ENCODE data around the gene CUX1. TPM values are rescaled to one million over a fixed set of nuclear protein-coding genes. Genes with fewer than 3 reads are reported as not detected.

The CUX1 gene
- total and polyA plus RNA-seq, 4 donors, result 40.5 to 138 (median 69.1) TPM

DNA sequence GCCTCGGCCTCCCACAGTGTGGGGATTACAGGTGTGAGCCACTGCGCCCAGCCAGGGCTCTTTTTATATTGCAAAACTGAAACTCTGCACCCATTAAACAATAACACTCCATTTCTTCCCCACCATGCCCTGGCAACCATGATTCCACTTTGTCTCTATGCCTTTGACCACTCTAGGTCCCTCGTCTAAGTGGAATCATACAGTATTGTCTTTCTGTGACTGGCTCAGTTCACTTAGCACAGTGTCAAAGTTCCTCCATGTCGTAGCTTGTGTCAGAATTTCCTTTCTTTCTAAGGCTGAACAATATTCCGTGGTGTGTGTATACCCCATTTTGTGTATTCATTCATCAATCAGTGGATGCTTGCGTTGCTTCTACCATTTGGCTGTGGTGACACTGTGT is 46.2 kb downstream of the CUX1 start:
- WGBS, 2 donors, result 95 to 96% methylated on average over 6 of the region's 6 CpGs
- Histone ChIP-seq H3K9me3 (ENCODE audit: control insufficient read depth in 4 of 4, insufficient read depth in 3 of 4, low read length in 3 of 4) (no peaks in the 10 kb centered on the region), H3K9ac (ENCODE audit: insufficient read depth in 1 of 2, low read length in 2 of 2) (no peak overlapping the region), H3K4me3 (no peak overlapping the region), H3K27me3 (ENCODE audit: control insufficient read depth in 3 of 3, insufficient read depth in 3 of 3, low read length in 2 of 3) (no peaks in the 10 kb centered on the region), H3K4me1 (ENCODE audit: control insufficient read depth in 5 of 5, insufficient read depth in 5 of 5, low read length in 5 of 5) (peaks cover 4 to 23% (median 21%) of the 10 kb centered on the region in 5 donors), H3K27ac (ENCODE audit: low read depth in 1 of 2, low read length in 1 of 2) (no peak overlapping the region), H3K36me3 (ENCODE audit: control insufficient read depth in 4 of 4, insufficient read depth in 4 of 4, low read length in 4 of 4) (no peaks in the 10 kb centered on the region)
- ATAC-seq (ENCODE audit: insufficient read depth, low FRiP score), result no peak
- TF ChIP-seq, protein P1, sequence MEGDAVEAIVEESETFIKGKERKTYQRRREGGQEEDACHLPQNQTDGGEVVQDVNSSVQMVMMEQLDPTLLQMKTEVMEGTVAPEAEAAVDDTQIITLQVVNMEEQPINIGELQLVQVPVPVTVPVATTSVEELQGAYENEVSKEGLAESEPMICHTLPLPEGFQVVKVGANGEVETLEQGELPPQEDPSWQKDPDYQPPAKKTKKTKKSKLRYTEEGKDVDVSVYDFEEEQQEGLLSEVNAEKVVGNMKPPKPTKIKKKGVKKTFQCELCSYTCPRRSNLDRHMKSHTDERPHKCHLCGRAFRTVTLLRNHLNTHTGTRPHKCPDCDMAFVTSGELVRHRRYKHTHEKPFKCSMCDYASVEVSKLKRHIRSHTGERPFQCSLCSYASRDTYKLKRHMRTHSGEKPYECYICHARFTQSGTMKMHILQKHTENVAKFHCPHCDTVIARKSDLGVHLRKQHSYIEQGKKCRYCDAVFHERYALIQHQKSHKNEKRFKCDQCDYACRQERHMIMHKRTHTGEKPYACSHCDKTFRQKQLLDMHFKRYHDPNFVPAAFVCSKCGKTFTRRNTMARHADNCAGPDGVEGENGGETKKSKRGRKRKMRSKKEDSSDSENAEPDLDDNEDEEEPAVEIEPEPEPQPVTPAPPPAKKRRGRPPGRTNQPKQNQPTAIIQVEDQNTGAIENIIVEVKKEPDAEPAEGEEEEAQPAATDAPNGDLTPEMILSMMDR (IDR thresholded peaks at IDR 0.05; ENCODE audit: control extremely low read depth, extremely low read depth), result no peak
- no peak for DNase-seq

DNA sequence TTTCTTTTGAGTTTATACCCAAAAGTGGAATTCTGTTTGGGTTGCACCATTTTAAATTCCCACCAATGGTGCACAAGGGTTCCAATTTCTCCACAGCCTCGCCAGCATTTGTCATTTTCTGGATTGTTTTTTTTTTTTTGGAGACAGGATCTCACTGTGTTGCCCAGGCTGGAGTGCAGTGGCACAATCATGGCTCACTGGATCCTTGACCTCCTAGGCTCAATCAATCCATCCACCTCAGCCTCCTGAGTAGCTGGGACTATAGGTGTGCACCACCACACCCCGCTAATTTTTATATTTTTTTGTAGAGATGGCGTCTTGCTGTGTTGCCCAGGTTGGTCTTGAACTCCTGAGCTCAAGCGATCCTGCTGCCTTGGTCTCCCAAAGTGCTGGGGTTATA is 46.6 kb downstream of the CUX1 start:
- no peak for ATAC-seq (ENCODE audit: insufficient read depth, low FRiP score)
- no peak overlapping the region for H3K4me3 ChIP-seq
- WGBS, 2 donors, result 83 to 98% methylated on average over 4 of the region's 4 CpGs
- no peaks in the 10 kb centered on the region for H3K9me3 ChIP-seq (ENCODE audit: control insufficient read depth in 4 of 4, insufficient read depth in 3 of 4, low read length in 3 of 4)
- H3K27ac ChIP-seq (ENCODE audit: low read depth in 1 of 2, low read length in 1 of 2), result no peak overlapping the region
- no peaks in the 10 kb centered on the region for H3K27me3 ChIP-seq (ENCODE audit: control insufficient read depth in 3 of 3, insufficient read depth in 3 of 3, low read length in 2 of 3)
- no peaks in the 10 kb centered on the region for H3K36me3 ChIP-seq (ENCODE audit: control insufficient read depth in 4 of 4, insufficient read depth in 4 of 4, low read length in 4 of 4)
- DNase-seq, result no peak
- peaks cover 4 to 26% (median 19%) of the 10 kb centered on the region in 5 donors for H3K4me1 ChIP-seq (ENCODE audit: control insufficient read depth in 5 of 5, insufficient read depth in 5 of 5, low read length in 5 of 5)
- TF ChIP-seq, protein P1 (IDR thresholded peaks at IDR 0.05; ENCODE audit: control extremely low read depth, extremely low read depth), result no peak
- no peak overlapping the region for H3K9ac ChIP-seq (ENCODE audit: insufficient read depth in 1 of 2, low read length in 2 of 2)

DNA sequence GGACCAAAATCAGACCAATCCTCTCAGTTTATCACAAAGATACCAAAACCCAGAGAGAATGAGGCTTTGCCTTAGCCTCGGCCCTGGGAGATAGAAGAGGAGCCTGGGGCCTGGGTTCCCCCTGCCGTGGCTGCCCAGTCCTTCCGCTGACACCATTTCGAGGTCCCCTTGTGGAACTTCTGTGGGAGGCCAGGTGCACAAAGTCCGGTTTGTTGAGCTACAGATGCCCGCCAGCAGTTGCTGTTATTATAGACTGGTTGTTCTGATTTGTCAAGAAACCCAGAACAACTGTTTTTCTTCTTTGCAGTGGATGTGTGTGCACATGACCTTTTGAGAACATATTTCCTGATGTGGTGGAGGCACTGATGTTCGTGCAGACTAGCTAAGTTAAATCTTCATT is 47.6 kb downstream of the CUX1 start:
- no peak overlapping the region for H3K27ac ChIP-seq (ENCODE audit: low read depth in 1 of 2, low read length in 1 of 2)
- WGBS, 2 donors, result 79 to 86% methylated on average over 7 of the region's 7 CpGs
- H3K4me3 ChIP-seq, result no peak overlapping the region
- H3K9ac ChIP-seq (ENCODE audit: insufficient read depth in 1 of 2, low read length in 2 of 2), result no peak overlapping the region
- H3K9me3 ChIP-seq (ENCODE audit: control insufficient read depth in 4 of 4, insufficient read depth in 3 of 4, low read length in 3 of 4), result no peaks in the 10 kb centered on the region
- DNase-seq (no peak), ATAC-seq (ENCODE audit: insufficient read depth, low FRiP score) (no peak)
- TF ChIP-seq, protein P1 (IDR thresholded peaks at IDR 0.05; ENCODE audit: control extremely low read depth, extremely low read depth), result no peak
- H3K27me3 ChIP-seq (ENCODE audit: control insufficient read depth in 3 of 3, insufficient read depth in 3 of 3, low read length in 2 of 3), result no peaks in the 10 kb centered on the region
- peaks cover 4 to 32% (median 10%) of the 10 kb centered on the region in 5 donors for H3K4me1 ChIP-seq (ENCODE audit: control insufficient read depth in 5 of 5, insufficient read depth in 5 of 5, low read length in 5 of 5)
- no peaks in the 10 kb centered on the region for H3K36me3 ChIP-seq (ENCODE audit: control insufficient read depth in 4 of 4, insufficient read depth in 4 of 4, low read length in 4 of 4)

DNA sequence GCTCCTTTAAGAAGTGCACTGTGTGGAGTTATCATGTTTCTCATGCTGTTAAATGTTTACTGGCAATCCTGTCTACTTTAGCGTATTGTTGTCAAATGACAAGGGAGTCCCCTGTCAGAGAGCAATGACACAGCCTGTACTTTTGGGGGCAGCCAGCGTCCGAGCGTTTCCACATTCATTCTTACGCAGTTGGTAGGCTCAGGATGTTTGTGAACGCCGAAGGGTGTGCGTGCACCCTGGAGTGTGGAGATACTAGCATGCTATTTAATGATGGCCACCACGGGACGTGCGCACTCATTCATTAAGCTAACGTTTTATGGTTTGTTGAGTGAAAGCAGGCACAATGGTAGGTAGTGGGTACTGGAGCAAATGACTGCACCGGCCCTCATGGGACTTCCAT is 48.0 kb downstream of the CUX1 start:
- no peak overlapping the region for H3K27ac ChIP-seq (ENCODE audit: low read depth in 1 of 2, low read length in 1 of 2)
- peaks cover 0 to 29% (median 7%) of the 10 kb centered on the region in 5 donors for H3K4me1 ChIP-seq (ENCODE audit: control insufficient read depth in 5 of 5, insufficient read depth in 5 of 5, low read length in 5 of 5)
- TF ChIP-seq, protein P1 (IDR thresholded peaks at IDR 0.05; ENCODE audit: control extremely low read depth, extremely low read depth), result no peak

More for the DNA sequence above, 48.0 kb downstream of the CUX1 start:
- H3K36me3 ChIP-seq (ENCODE audit: control insufficient read depth in 4 of 4, insufficient read depth in 4 of 4, low read length in 4 of 4), result no peaks in the 10 kb centered on the region
- DNase-seq (no peak), ATAC-seq (ENCODE audit: insufficient read depth, low FRiP score) (no peak)
- H3K4me3 ChIP-seq, result no peak overlapping the region
- WGBS, 2 donors, result 95% methylated on average over 13 of the region's 13 CpGs
- no peaks in the 10 kb centered on the region for H3K27me3 ChIP-seq (ENCODE audit: control insufficient read depth in 3 of 3, insufficient read depth in 3 of 3, low read length in 2 of 3)
- H3K9ac ChIP-seq (ENCODE audit: insufficient read depth in 1 of 2, low read length in 2 of 2), result no peak overlapping the region
- H3K9me3 ChIP-seq (ENCODE audit: control insufficient read depth in 4 of 4, insufficient read depth in 3 of 4, low read length in 3 of 4), result no peaks in the 10 kb centered on the region
